Pulmonary artery endothelial cell (primary cell): Measurements from ENCODE around the gene PYM1. TPM values are rescaled to one million over a fixed set of nuclear protein-coding genes. Genes with fewer than 3 reads are reported as not detected.

ENCODE experiments used
- total RNA-seq: library from RNA; depleted of rRNA; stranded (reverse); fragments of >200 nt; gene quantifications from 2 replicates; pipeline ENCODE4 v1.2.3, GENCODE V29; 2014

The PYM1 gene
- total RNA-seq, 1 donor from 2014 or later: 32.0 TPM

Other genes starting within 250 kb of the PYM1 start
- 0.04 and 0.20 TPM in 2 replicates for gene ITGA7, start 220.0 kb downstream of the PYM1 start, total RNA-seq
- gene BLOC1S1, start 211.8 kb downstream of the PYM1 start, total RNA-seq: 53.6 and 62.4 TPM in 2 replicates
- gene RDH5, start 207.5 kb downstream of the PYM1 start, total RNA-seq: 0.63 and 0.79 TPM in 2 replicates
- 1,224 and 1,479 TPM in 2 replicates for gene CD63, start 198.9 kb downstream of the PYM1 start, total RNA-seq
- gene GDF11, start 184.8 kb downstream of the PYM1 start, total RNA-seq: 3.6 and 5.1 TPM in 2 replicates
- gene SARNP, start 110.2 kb downstream of the PYM1 start, total RNA-seq: 110 and 137 TPM in 2 replicates
- gene ORMDL2, start 109.9 kb downstream of the PYM1 start, total RNA-seq: 30.9 and 38.2 TPM in 2 replicates
- 64.8 and 75.2 TPM in 2 replicates for gene DNAJC14, start 98.3 kb downstream of the PYM1 start, total RNA-seq
- gene MMP19, start 85.0 kb downstream of the PYM1 start, total RNA-seq: 0.42 and 0.46 TPM in 2 replicates
- gene DGKA, start 3.3 kb upstream of the PYM1 start, total RNA-seq: 32.3 and 36.0 TPM in 2 replicates
- 0.33 and 0.42 TPM in 2 replicates for gene PMEL, start 38.1 kb upstream of the PYM1 start, total RNA-seq
- 29.5 and 55.0 TPM in 2 replicates for gene CDK2, start 38.9 kb upstream of the PYM1 start, total RNA-seq
- 35.2 and 45.7 TPM in 2 replicates for gene RAB5B, start 46.2 kb upstream of the PYM1 start, total RNA-seq
- gene SUOX, start 69.4 kb upstream of the PYM1 start, total RNA-seq: 13.8 and 23.2 TPM in 2 replicates
- gene IKZF4, start 93.1 kb upstream of the PYM1 start, total RNA-seq: 0.46 and 0.86 TPM in 2 replicates
- gene RPS26, start 114.0 kb upstream of the PYM1 start, total RNA-seq: 94.9 and 101 TPM in 2 replicates
- gene ERBB3, start 152.3 kb upstream of the PYM1 start, total RNA-seq: 0.07 and 0.11 TPM in 2 replicates
- gene PA2G4, start 176.7 kb upstream of the PYM1 start, total RNA-seq: 240 and 266 TPM in 2 replicates
- gene RPL41, start 188.7 kb upstream of the PYM1 start, total RNA-seq: 2,515 and 3,966 TPM in 2 replicates
- gene ZC3H10, start 190.4 kb upstream of the PYM1 start, total RNA-seq: 5.5 and 7.0 TPM in 2 replicates
- gene ESYT1, start 200.4 kb upstream of the PYM1 start, total RNA-seq: 313 and 330 TPM in 2 replicates
- gene MYL6B, start 224.7 kb upstream of the PYM1 start, total RNA-seq: 60.6 and 81.1 TPM in 2 replicates
- 2,535 and 2,553 TPM in 2 replicates for gene MYL6, start 230.5 kb upstream of the PYM1 start, total RNA-seq